ENCODE data around the gene WWOX. TPM values are rescaled to one million over a fixed set of nuclear protein-coding genes. Genes with fewer than 3 reads are reported as not detected.

WWOX gene
- total RNA-seq, 1 donor from 2014 or later: 43.2 TPM

DNA sequence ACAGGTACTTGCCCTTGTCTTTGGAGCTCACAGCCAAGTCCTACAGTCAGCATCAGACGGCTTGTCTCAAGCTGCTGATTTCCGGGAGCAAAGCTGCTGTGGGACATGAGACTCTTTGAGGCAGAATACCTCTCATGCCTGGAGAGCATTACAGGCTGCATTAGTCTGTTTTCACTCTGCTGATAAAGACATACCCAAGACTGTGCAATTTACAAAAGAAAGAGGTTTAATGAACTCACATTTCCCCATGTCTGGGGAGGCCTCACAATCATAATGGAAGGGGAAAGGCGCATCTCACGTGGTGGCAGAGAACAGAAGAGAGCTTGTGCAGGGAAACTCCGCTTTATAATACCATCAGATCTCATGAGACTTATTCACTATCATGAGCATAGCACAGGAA, 661.2 kb downstream of the WWOX start:
- Mint-ChIP-seq H3K27ac (no peak overlapping the region), H3K27me3 (no peaks in the 10 kb centered on the region), H3K9me3 (ENCODE audit: low read depth) (no peaks in the 10 kb centered on the region), H3K36me3 (ENCODE audit: insufficient read depth) (no peaks in the 10 kb centered on the region), H3K4me3 (ENCODE audit: low read depth) (no peak overlapping the region), H3K4me1 (ENCODE audit: low read depth) (peaks cover 9% of the 10 kb centered on the region)
- no peak for DNase-seq (ENCODE audit: low spot score, unreplicated experiment)
- TF ChIP-seq, protein P1, sequence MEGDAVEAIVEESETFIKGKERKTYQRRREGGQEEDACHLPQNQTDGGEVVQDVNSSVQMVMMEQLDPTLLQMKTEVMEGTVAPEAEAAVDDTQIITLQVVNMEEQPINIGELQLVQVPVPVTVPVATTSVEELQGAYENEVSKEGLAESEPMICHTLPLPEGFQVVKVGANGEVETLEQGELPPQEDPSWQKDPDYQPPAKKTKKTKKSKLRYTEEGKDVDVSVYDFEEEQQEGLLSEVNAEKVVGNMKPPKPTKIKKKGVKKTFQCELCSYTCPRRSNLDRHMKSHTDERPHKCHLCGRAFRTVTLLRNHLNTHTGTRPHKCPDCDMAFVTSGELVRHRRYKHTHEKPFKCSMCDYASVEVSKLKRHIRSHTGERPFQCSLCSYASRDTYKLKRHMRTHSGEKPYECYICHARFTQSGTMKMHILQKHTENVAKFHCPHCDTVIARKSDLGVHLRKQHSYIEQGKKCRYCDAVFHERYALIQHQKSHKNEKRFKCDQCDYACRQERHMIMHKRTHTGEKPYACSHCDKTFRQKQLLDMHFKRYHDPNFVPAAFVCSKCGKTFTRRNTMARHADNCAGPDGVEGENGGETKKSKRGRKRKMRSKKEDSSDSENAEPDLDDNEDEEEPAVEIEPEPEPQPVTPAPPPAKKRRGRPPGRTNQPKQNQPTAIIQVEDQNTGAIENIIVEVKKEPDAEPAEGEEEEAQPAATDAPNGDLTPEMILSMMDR (IDR thresholded peaks at IDR 0.05; ENCODE audit: unreplicated experiment): no peak

DNA sequence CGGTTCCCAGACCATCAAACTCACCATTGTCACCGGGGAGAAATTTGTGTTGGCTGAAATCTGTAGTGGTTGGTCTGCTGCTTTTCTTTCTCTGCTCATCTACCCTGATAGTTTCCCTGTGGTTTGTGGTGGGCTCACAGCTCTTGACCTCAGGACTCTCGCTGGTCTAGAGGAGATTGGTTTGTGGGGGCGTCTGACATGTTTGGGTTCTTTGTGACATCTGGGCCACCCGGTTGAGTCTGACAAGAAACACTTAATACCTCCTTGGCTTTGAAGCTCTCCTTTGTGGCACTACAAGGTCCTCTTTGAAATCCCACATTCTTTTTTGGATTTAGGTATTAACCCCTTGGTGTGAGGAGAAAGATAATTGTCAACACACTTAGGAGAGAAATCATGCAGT, 662.0 kb downstream of the WWOX start:
- no peaks in the 10 kb centered on the region for H3K36me3 Mint-ChIP-seq (ENCODE audit: insufficient read depth)
- TF ChIP-seq, protein P1 (IDR thresholded peaks at IDR 0.05; ENCODE audit: unreplicated experiment): no peak
- no peaks in the 10 kb centered on the region for H3K27me3 Mint-ChIP-seq
- peaks cover 5% of the 10 kb centered on the region for H3K4me1 Mint-ChIP-seq (ENCODE audit: low read depth)
- no peak for DNase-seq (ENCODE audit: low spot score, unreplicated experiment)
- H3K27ac Mint-ChIP-seq: no peak overlapping the region
- H3K4me3 Mint-ChIP-seq (ENCODE audit: low read depth): no peak overlapping the region
- no peaks in the 10 kb centered on the region for H3K9me3 Mint-ChIP-seq (ENCODE audit: low read depth)

DNA sequence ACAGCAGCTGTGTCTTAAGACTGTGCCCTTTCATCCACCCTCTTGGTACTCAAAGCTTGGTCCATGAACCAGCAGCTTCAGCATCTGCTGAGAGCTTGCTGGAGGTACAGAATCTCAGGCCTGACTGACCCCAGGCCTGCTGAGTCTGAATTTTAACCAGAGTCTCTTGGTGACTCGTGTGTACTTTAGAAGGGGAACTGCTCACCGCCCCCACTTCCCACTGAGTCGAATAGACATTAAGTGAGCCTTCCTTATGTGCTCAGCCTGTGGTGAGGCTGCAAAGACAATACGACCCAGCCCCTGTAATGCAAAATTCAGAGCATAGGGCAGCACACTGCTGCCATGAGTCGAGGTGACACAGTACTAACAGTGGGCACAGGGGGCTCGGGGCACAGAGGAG, 662.8 kb downstream of the WWOX start:
- H3K9me3 Mint-ChIP-seq (ENCODE audit: low read depth): no peaks in the 10 kb centered on the region
- no peak overlapping the region for H3K27ac Mint-ChIP-seq
- DNase-seq (ENCODE audit: low spot score, unreplicated experiment): no peak
- no peaks in the 10 kb centered on the region for H3K36me3 Mint-ChIP-seq (ENCODE audit: insufficient read depth)
- no peak overlapping the region for H3K4me3 Mint-ChIP-seq (ENCODE audit: low read depth)
- TF ChIP-seq, protein P1 (IDR thresholded peaks at IDR 0.05; ENCODE audit: unreplicated experiment): no peak
- peaks cover 1% of the 10 kb centered on the region for H3K4me1 Mint-ChIP-seq (ENCODE audit: low read depth)
- no peaks in the 10 kb centered on the region for H3K27me3 Mint-ChIP-seq

DNA sequence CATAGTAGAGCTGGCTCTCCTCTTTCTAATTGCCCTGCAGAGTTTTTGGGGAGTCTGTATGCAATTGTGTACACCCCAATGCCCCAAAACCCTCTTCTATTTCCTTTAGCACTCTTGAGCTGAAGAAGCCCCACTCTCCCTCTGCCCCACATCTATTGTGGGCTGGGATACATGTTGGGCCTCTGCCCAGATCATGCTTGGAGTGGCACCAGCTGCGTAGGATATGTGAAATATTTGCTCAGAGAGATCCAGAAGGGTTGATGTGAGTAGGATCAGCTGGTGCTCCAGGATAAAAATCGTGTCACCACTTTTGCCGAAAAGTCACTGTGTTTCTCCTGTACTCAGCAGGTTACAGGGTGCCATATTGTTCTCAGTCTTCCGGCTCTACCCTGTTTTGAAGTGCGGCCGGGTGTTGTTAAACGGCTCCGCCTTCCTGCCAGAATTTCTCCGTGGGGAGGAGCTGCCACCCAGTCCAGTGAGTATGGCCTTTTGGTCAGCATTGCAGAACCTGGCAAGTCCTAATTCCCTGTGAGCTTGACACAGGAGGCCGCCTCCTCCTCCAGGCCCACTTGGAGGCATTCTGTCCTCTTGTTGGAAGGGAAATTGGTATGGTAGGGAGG, 664.5 kb downstream of the WWOX start:
- no peaks in the 10 kb centered on the region for H3K27me3 Mint-ChIP-seq
- no peak overlapping the region for H3K27ac Mint-ChIP-seq
- no peaks in the 10 kb centered on the region for H3K36me3 Mint-ChIP-seq (ENCODE audit: insufficient read depth)
- peaks cover 2% of the 10 kb centered on the region for H3K4me1 Mint-ChIP-seq (ENCODE audit: low read depth)
- no peak overlapping the region for H3K4me3 Mint-ChIP-seq (ENCODE audit: low read depth)
- H3K9me3 Mint-ChIP-seq (ENCODE audit: low read depth): no peaks in the 10 kb centered on the region
- TF ChIP-seq, protein P1 (IDR thresholded peaks at IDR 0.05; ENCODE audit: unreplicated experiment): no peak
- DNase-seq (ENCODE audit: low spot score, unreplicated experiment): no peak

DNA sequence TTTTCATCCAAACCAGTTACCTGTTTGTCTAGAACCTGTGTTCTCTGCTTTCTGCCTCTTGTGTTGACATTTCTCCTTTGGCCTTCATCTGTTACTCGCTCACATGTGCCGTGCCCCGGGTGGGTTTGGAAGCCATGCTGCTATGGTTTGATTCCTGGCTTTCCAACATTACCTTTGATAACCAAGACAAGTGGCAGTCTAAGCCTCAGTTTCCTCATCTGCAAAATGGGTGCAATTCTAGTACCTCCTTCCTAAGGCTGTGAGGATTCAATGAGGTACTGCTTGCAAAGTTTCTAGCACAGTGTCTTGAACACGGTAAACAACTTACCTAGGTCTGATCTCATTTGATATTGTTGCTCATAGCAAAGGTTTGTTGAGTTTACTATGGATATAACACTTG, 665.0 kb downstream of the WWOX start:
- Mint-ChIP-seq H3K4me3 (ENCODE audit: low read depth) (no peak overlapping the region), H3K27ac (no peak overlapping the region), H3K27me3 (no peaks in the 10 kb centered on the region), H3K36me3 (ENCODE audit: insufficient read depth) (no peaks in the 10 kb centered on the region), H3K4me1 (ENCODE audit: low read depth) (peaks cover 2% of the 10 kb centered on the region), H3K9me3 (ENCODE audit: low read depth) (no peaks in the 10 kb centered on the region)
- TF ChIP-seq, protein P1 (IDR thresholded peaks at IDR 0.05; ENCODE audit: unreplicated experiment): no peak
- no peak for DNase-seq (ENCODE audit: low spot score, unreplicated experiment)
